HEK293 (cell line): ENCODE measurements around the gene NSDHL.

Experiments
- GLI2 ChIP-seq: fragments of 450-650 bp; formaldehyde crosslinking; IDR thresholded peaks from 2 replicates; pipeline ENCODE4; 2017; ENCODE audit warnings: missing biosample characterization, missing genetic modification characterization, low read depth, borderline replicate concordance
- HIC1 ChIP-seq: fragments of 450-650 bp; formaldehyde crosslinking; IDR thresholded peaks from 2 replicates; pipeline ENCODE4 v1.5.1; 2016; ENCODE audit warnings: missing biosample characterization, missing genetic modification characterization
- MZF1 ChIP-seq: fragments of 450-650 bp; formaldehyde crosslinking; IDR thresholded peaks from 2 replicates; pipeline ENCODE4 v1.5.1; 2017; ENCODE audit warnings: missing biosample characterization, missing genetic modification characterization, borderline replicate concordance
- REST ChIP-seq: fragments of 450-650 bp; formaldehyde crosslinking; IDR thresholded peaks from 2 replicates; pipeline ENCODE4 v1.5.1; 2016; ENCODE audit warnings: missing biosample characterization, missing genetic modification characterization
- WT1 ChIP-seq: fragments of 450-650 bp; formaldehyde crosslinking; IDR thresholded peaks from 2 replicates; pipeline ENCODE4 v1.5.1; 2016; ENCODE audit warnings: missing biosample characterization, missing genetic modification characterization
- ZFP69B ChIP-seq: fragments of 450-650 bp; formaldehyde crosslinking; IDR thresholded peaks from 2 replicates; pipeline ENCODE4 v1.5.1; 2016; ENCODE audit warnings: missing biosample characterization, missing genetic modification characterization
- ZNF521 ChIP-seq: fragments of 450-650 bp; formaldehyde crosslinking; IDR thresholded peaks from 2 replicates; pipeline ENCODE4 v1.5.1; 2017; ENCODE audit warnings: missing biosample characterization, mild to moderate bottlenecking, missing genetic modification characterization
- ZNF623 ChIP-seq: fragments of 450-650 bp; formaldehyde crosslinking; IDR thresholded peaks from 2 replicates; pipeline ENCODE4 v1.5.1; 2016; ENCODE audit warnings: missing biosample characterization, missing genetic modification characterization
- ZNF654 ChIP-seq: fragments of 450-650 bp; formaldehyde crosslinking; IDR thresholded peaks from 2 replicates; pipeline ENCODE4 v1.5.1; 2016; ENCODE audit warnings: low read depth, missing biosample characterization, missing genetic modification characterization
- ZNF660 ChIP-seq: fragments of 450-650 bp; IDR thresholded peaks from 2 replicates; pipeline ENCODE4 v1.5.1; 2018; ENCODE audit warnings: missing biosample characterization, mild to moderate bottlenecking, missing genetic modification characterization
- ZNF677 ChIP-seq: fragments of 450-650 bp; IDR thresholded peaks from 2 replicates; pipeline ENCODE4 v1.5.0; 2018; ENCODE audit warnings: missing biosample characterization, mild to moderate bottlenecking, missing genetic modification characterization, moderate library complexity
- TF ChIP-seq, protein P1 (sequence below): fragments of 450-650 bp; formaldehyde crosslinking; IDR thresholded peaks from 2 replicates; pipeline ENCODE4 v1.5.1; 2016; ENCODE audit warnings: missing biosample characterization, missing genetic modification characterization
- TF ChIP-seq, protein P2 (sequence below): fragments of 450-650 bp; formaldehyde crosslinking; IDR thresholded peaks from 2 replicates; pipeline ENCODE4 v1.5.0; 2017; ENCODE audit warnings: missing biosample characterization, missing genetic modification characterization, borderline replicate concordance
- TF ChIP-seq, protein P3 (sequence below): fragments of 450-650 bp; formaldehyde crosslinking; IDR thresholded peaks from 2 replicates; pipeline ENCODE4 v1.5.1; 2017; ENCODE audit warnings: missing biosample characterization, missing genetic modification characterization

DNA sequence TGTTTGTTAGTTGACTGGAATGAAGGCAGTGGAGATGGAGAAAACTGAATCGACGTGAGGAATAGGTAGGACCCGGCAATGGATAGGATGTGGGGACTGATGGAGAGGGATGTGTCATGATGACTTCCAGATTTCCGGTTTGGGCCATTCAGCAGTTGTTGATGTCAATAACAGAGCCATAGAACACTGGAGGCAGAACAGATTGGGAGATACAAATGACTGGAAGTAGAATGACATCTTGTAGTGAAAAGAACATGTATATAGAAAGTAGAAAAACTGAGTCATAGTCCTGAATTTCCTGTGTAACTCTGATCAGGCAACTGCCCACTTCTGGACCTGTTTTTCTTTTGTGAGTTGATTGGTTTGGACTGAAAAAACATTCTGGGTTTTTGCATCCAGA lies 24.8 kb upstream of the NSDHL start:
- no peak for TF ChIP-seq WT1 (tag by site-specific recombination)
- TF ChIP-seq, protein P1, sequence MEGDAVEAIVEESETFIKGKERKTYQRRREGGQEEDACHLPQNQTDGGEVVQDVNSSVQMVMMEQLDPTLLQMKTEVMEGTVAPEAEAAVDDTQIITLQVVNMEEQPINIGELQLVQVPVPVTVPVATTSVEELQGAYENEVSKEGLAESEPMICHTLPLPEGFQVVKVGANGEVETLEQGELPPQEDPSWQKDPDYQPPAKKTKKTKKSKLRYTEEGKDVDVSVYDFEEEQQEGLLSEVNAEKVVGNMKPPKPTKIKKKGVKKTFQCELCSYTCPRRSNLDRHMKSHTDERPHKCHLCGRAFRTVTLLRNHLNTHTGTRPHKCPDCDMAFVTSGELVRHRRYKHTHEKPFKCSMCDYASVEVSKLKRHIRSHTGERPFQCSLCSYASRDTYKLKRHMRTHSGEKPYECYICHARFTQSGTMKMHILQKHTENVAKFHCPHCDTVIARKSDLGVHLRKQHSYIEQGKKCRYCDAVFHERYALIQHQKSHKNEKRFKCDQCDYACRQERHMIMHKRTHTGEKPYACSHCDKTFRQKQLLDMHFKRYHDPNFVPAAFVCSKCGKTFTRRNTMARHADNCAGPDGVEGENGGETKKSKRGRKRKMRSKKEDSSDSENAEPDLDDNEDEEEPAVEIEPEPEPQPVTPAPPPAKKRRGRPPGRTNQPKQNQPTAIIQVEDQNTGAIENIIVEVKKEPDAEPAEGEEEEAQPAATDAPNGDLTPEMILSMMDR (tag by site-specific recombination): no peak
- TF ChIP-seq, protein P2, sequence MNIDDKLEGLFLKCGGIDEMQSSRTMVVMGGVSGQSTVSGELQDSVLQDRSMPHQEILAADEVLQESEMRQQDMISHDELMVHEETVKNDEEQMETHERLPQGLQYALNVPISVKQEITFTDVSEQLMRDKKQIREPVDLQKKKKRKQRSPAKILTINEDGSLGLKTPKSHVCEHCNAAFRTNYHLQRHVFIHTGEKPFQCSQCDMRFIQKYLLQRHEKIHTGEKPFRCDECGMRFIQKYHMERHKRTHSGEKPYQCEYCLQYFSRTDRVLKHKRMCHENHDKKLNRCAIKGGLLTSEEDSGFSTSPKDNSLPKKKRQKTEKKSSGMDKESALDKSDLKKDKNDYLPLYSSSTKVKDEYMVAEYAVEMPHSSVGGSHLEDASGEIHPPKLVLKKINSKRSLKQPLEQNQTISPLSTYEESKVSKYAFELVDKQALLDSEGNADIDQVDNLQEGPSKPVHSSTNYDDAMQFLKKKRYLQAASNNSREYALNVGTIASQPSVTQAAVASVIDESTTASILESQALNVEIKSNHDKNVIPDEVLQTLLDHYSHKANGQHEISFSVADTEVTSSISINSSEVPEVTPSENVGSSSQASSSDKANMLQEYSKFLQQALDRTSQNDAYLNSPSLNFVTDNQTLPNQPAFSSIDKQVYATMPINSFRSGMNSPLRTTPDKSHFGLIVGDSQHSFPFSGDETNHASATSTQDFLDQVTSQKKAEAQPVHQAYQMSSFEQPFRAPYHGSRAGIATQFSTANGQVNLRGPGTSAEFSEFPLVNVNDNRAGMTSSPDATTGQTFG (tag by site-specific recombination): no peak
- TF ChIP-seq REST (tag by site-specific recombination): no peak
- TF ChIP-seq ZNF654: no peak
- TF ChIP-seq ZNF660 (tag by site-specific recombination): no peak
- no peak for TF ChIP-seq ZNF521
- no peak for TF ChIP-seq ZFP69B (tag by site-specific recombination)
- TF ChIP-seq MZF1: no peak
- TF ChIP-seq HIC1: no peak
- TF ChIP-seq ZNF623 (tag by site-specific recombination): no peak
- no peak for TF ChIP-seq GLI2
- TF ChIP-seq, protein P3, sequence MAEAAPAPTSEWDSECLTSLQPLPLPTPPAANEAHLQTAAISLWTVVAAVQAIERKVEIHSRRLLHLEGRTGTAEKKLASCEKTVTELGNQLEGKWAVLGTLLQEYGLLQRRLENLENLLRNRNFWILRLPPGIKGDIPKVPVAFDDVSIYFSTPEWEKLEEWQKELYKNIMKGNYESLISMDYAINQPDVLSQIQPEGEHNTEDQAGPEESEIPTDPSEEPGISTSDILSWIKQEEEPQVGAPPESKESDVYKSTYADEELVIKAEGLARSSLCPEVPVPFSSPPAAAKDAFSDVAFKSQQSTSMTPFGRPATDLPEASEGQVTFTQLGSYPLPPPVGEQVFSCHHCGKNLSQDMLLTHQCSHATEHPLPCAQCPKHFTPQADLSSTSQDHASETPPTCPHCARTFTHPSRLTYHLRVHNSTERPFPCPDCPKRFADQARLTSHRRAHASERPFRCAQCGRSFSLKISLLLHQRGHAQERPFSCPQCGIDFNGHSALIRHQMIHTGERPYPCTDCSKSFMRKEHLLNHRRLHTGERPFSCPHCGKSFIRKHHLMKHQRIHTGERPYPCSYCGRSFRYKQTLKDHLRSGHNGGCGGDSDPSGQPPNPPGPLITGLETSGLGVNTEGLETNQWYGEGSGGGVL (tag by site-specific recombination): no peak
- no peak for TF ChIP-seq ZNF677
